HL-60 (cell line): ENCODE data around the gene MGAT5.

Experiments used
- GABPA ChIP-seq: IDR thresholded peaks from 2 replicates; pipeline ENCODE4 v1.6.1; 2012; ENCODE audit warnings: low read depth
- POLR2AphosphoS5 ChIP-seq: IDR thresholded peaks from 2 replicates; pipeline ENCODE4 v1.6.1; 2012; ENCODE audit warnings: low read depth
- TF ChIP-seq, protein P1 (sequence below): IDR thresholded peaks from one replicate; pipeline ENCODE4 v1.5.1; 2011; ENCODE audit warnings: low read length, control low read depth, inconsistent platforms; ENCODE audit not compliant: insufficient read depth
- TF ChIP-seq, protein P2 (sequence below): IDR thresholded peaks from 2 replicates; pipeline ENCODE4 v1.6.1; 2012; ENCODE audit warnings: low read depth; ENCODE audit not compliant: insufficient replicate concordance

GRCh38 chr2:134259994-134260393 lies 6.1 kb downstream of the MGAT5 start:
- TF ChIP-seq, protein P1, sequence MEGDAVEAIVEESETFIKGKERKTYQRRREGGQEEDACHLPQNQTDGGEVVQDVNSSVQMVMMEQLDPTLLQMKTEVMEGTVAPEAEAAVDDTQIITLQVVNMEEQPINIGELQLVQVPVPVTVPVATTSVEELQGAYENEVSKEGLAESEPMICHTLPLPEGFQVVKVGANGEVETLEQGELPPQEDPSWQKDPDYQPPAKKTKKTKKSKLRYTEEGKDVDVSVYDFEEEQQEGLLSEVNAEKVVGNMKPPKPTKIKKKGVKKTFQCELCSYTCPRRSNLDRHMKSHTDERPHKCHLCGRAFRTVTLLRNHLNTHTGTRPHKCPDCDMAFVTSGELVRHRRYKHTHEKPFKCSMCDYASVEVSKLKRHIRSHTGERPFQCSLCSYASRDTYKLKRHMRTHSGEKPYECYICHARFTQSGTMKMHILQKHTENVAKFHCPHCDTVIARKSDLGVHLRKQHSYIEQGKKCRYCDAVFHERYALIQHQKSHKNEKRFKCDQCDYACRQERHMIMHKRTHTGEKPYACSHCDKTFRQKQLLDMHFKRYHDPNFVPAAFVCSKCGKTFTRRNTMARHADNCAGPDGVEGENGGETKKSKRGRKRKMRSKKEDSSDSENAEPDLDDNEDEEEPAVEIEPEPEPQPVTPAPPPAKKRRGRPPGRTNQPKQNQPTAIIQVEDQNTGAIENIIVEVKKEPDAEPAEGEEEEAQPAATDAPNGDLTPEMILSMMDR = no peak
- TF ChIP-seq, protein P2, sequence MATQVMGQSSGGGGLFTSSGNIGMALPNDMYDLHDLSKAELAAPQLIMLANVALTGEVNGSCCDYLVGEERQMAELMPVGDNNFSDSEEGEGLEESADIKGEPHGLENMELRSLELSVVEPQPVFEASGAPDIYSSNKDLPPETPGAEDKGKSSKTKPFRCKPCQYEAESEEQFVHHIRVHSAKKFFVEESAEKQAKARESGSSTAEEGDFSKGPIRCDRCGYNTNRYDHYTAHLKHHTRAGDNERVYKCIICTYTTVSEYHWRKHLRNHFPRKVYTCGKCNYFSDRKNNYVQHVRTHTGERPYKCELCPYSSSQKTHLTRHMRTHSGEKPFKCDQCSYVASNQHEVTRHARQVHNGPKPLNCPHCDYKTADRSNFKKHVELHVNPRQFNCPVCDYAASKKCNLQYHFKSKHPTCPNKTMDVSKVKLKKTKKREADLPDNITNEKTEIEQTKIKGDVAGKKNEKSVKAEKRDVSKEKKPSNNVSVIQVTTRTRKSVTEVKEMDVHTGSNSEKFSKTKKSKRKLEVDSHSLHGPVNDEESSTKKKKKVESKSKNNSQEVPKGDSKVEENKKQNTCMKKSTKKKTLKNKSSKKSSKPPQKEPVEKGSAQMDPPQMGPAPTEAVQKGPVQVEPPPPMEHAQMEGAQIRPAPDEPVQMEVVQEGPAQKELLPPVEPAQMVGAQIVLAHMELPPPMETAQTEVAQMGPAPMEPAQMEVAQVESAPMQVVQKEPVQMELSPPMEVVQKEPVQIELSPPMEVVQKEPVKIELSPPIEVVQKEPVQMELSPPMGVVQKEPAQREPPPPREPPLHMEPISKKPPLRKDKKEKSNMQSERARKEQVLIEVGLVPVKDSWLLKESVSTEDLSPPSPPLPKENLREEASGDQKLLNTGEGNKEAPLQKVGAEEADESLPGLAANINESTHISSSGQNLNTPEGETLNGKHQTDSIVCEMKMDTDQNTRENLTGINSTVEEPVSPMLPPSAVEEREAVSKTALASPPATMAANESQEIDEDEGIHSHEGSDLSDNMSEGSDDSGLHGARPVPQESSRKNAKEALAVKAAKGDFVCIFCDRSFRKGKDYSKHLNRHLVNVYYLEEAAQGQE = no peak
- TF ChIP-seq POLR2AphosphoS5 (no peak), GABPA (no peak)
